IMR-90 (cell line): ENCODE results near the gene GOT1. TPM values are rescaled to one million over a fixed set of nuclear protein-coding genes. Genes with fewer than 3 reads are reported as not detected.

ENCODE experiments used
- ATAC-seq: fragments of 200-7000 bp; cut with Tn5 transposase; 2 replicates; pipeline ENCODE4 v1.9.1; 2020; ENCODE audit warnings: low read depth, mild to moderate bottlenecking, moderate library complexity
- BruUV-seq: library from RNA; stranded (reverse); fragments of 400-500 nt; replicated peaks from 2 replicates; lab custom pipeline; 2021; lab: Mats Ljungman, UMichigan
- CTCF ChIA-PET: fragments of 300-600 bp; formaldehyde crosslinking; extraction: SDS; loops from one replicate; lab custom pipeline; 2021; ENCODE audit warnings: antibody characterized with exemption; lab: Yijun Ruan, JAX
- POLR2A ChIA-PET: fragments of 300-600 bp; sonication (Branson Sonifier 250); formaldehyde crosslinking; loops from one replicate; lab custom pipeline; 2022; ENCODE audit warnings: antibody characterized with exemption; ENCODE audit not compliant: unreplicated experiment; lab: Charles Lee
- DNase-seq: peaks from one replicate; pipeline ENCODE4 v3.0.0; 2013
- H2AFZ ChIP-seq: replicated peaks from 2 replicates; pipeline ENCODE3; 2013; ENCODE audit warnings: low read length, mild to moderate bottlenecking; ENCODE audit not compliant: poor library complexity
- H2AK5ac ChIP-seq: 2 replicates; pipeline ENCODE4 v1.6.1; 2013; ENCODE audit warnings: low read depth, low read length, inconsistent platforms
- H2AK9ac ChIP-seq: replicated peaks from 2 replicates; pipeline ENCODE3; 2013; ENCODE audit warnings: mild to moderate bottlenecking, low read depth, low read length, moderate library complexity; ENCODE audit not compliant: poor library complexity
- H2BK120ac ChIP-seq: 2 replicates; pipeline ENCODE4 v1.6.1; 2013; ENCODE audit warnings: low read depth, low read length, inconsistent platforms
- H2BK15ac ChIP-seq: 3 replicates; pipeline ENCODE4 v1.6.1; 2013; ENCODE audit warnings: low read depth, low read length, inconsistent platforms
- H2BK20ac ChIP-seq: 2 replicates; pipeline ENCODE4 v1.6.1; 2013; ENCODE audit warnings: low read depth, mild to moderate bottlenecking, inconsistent platforms, low read length, moderate library complexity
- H2BK5ac ChIP-seq: 2 replicates; pipeline ENCODE4 v1.6.1; 2013; ENCODE audit warnings: mild to moderate bottlenecking, low read depth, low read length, inconsistent platforms; ENCODE audit not compliant: poor library complexity, severe bottlenecking
- H3K14ac ChIP-seq: replicated peaks from 2 replicates; pipeline ENCODE4 v1.6.1; 2013; ENCODE audit warnings: low read depth, low read length, inconsistent platforms
- H3K18ac ChIP-seq: 2 replicates; pipeline ENCODE4 v1.6.1; 2013; ENCODE audit warnings: low read depth, low read length, control low read depth
- H3K23ac ChIP-seq: 2 replicates; pipeline ENCODE4 v1.6.1; 2013; ENCODE audit warnings: low read depth, low read length, inconsistent platforms
- H3K27ac ChIP-seq: 2 replicates; pipeline ENCODE4 v1.5.1; 2013; ENCODE audit warnings: mild to moderate bottlenecking, control low read depth, low read length; ENCODE audit not compliant: insufficient read depth
- H3K27me3 ChIP-seq: 2 replicates; pipeline ENCODE4 v1.6.1; 2013; ENCODE audit warnings: low read length; ENCODE audit not compliant: control insufficient read depth, insufficient read depth
- H3K36me3 ChIP-seq: 2 replicates; pipeline ENCODE4 v1.6.1; 2013; ENCODE audit warnings: low read length, mixed read lengths; ENCODE audit not compliant: control insufficient read depth, insufficient read depth
- H3K4ac ChIP-seq: 2 replicates; pipeline ENCODE4 v1.6.1; 2013; ENCODE audit warnings: low read depth, low read length, inconsistent platforms
- H3K4me1 ChIP-seq: 2 replicates; pipeline ENCODE4 v1.6.1; 2013; ENCODE audit warnings: low read length, mixed read lengths; ENCODE audit not compliant: control insufficient read depth, insufficient read depth
- H3K4me2 ChIP-seq: 2 replicates; pipeline ENCODE4 v1.6.1; 2013; ENCODE audit warnings: low read depth, mild to moderate bottlenecking, control low read depth, low read length, moderate library complexity
- H3K4me3 ChIP-seq: 2 replicates; pipeline ENCODE4 v1.5.1; 2013; ENCODE audit warnings: low read depth, mild to moderate bottlenecking, control low read depth, low read length, moderate library complexity; ENCODE audit not compliant: insufficient read depth
- H3K56ac ChIP-seq: 2 replicates; pipeline ENCODE4 v1.6.1; 2013; ENCODE audit warnings: low read length, inconsistent platforms; ENCODE audit not compliant: insufficient read depth; ENCODE audit errors: extremely low read depth
- H3K79me1 ChIP-seq, 2 experiments: 2 replicates each; pipeline ENCODE4 v1.6.1; 2013; ENCODE audit warnings: low read length in 2 of 2, inconsistent platforms in 1 of 2, low read depth in 1 of 2
- H3K9ac ChIP-seq: 2 replicates; pipeline ENCODE4 v1.6.1; 2013; ENCODE audit warnings: low read depth, low read length, control low read depth
- H3K9me1 ChIP-seq: 2 replicates; pipeline ENCODE4 v1.6.1; 2013; ENCODE audit warnings: low read length, inconsistent platforms; ENCODE audit not compliant: insufficient read depth
- H3K9me3 ChIP-seq: 2 replicates; pipeline ENCODE4 v1.6.1; 2013; ENCODE audit warnings: low read length; ENCODE audit not compliant: control insufficient read depth, insufficient read depth
- H4K20me1 ChIP-seq: 2 replicates; pipeline ENCODE4 v1.6.1; 2013; ENCODE audit warnings: low read length, inconsistent platforms; ENCODE audit not compliant: insufficient read depth
- H4K5ac ChIP-seq: 2 replicates; pipeline ENCODE4 v1.6.1; 2013; ENCODE audit warnings: mild to moderate bottlenecking, low read depth, low read length, control low read depth
- H4K8ac ChIP-seq, 2 experiments: 2 replicates each; pipeline ENCODE4 v1.6.1; 2013; ENCODE audit warnings: low read depth in 2 of 2, low read length in 2 of 2, control low read depth in 1 of 2, inconsistent platforms in 1 of 2
- H4K91ac ChIP-seq: 2 replicates; pipeline ENCODE4 v1.6.1; 2013; ENCODE audit warnings: low read depth, low read length, inconsistent platforms; ENCODE audit not compliant: insufficient read depth
- BHLHE40 ChIP-seq: fragments of 150-350 bp; IDR thresholded peaks from 2 replicates; pipeline ENCODE4 v1.6.1; 2016; ENCODE audit warnings: mild to moderate bottlenecking, low read depth, low read length
- CEBPB ChIP-seq: IDR thresholded peaks from 2 replicates; pipeline ENCODE4 v1.6.1; 2012; ENCODE audit warnings: low read depth, low read length, improper control_type of control experiment
- ELK1 ChIP-seq: fragments of 150-350 bp; IDR thresholded peaks from 2 replicates; pipeline ENCODE4 v1.6.1; 2016; ENCODE audit warnings: low read depth, mild to moderate bottlenecking, low read length, moderate library complexity, borderline replicate concordance
- FOS ChIP-seq: fragments of 150-350 bp; IDR thresholded peaks from 2 replicates; pipeline ENCODE4 v1.6.1; 2016; ENCODE audit warnings: low read depth, low read length
- MAFK ChIP-seq: IDR thresholded peaks from 2 replicates; pipeline ENCODE4 v1.6.1; 2012; ENCODE audit warnings: low read depth, low read length, improper control_type of control experiment
- MXI1 ChIP-seq: IDR thresholded peaks from 2 replicates; pipeline ENCODE4 v1.6.1; 2012; ENCODE audit warnings: low read depth, mild to moderate bottlenecking, low read length, moderate library complexity, borderline replicate concordance
- NFE2L2 ChIP-seq: fragments of 150-350 bp; IDR thresholded peaks from 2 replicates; pipeline ENCODE4 v1.6.1; 2016; ENCODE audit warnings: low read depth, mild to moderate bottlenecking, low read length
- RAD21 ChIP-seq: IDR thresholded peaks from 2 replicates; pipeline ENCODE4 v1.6.1; 2012; ENCODE audit warnings: low read length, improper control_type of control experiment
- RCOR1 ChIP-seq: IDR thresholded peaks from 2 replicates; pipeline ENCODE4 v1.6.1; 2012; ENCODE audit warnings: mild to moderate bottlenecking, low read length, improper control_type of control experiment; ENCODE audit not compliant: insufficient replicate concordance
- RFX5 ChIP-seq: IDR thresholded peaks from 2 replicates; pipeline ENCODE4 v1.8.0; 2012; ENCODE audit warnings: low read depth, mild to moderate bottlenecking, low read length, moderate library complexity
- SMC3 ChIP-seq: fragments of 150-350 bp; IDR thresholded peaks from 2 replicates; pipeline ENCODE4 v1.6.1; 2016; ENCODE audit warnings: low read depth, mild to moderate bottlenecking, antibody characterized with exemption, low read length, moderate library complexity
- whole genome bisulfite sequencing, 2 experiments: methylation state at CpG; one replicate each; pipeline versions ENCODE4 v1.1.5 to v1.1.7; 2013; ENCODE audit warnings: missing lambda C conversion rate in 2 of 2; ENCODE audit not compliant: insufficient read length in 1 of 2; ENCODE audit errors: extremely low coverage in 2 of 2; 5-methylcytosine and 5-hydroxymethylcytosine counted together
- dilution Hi-C: fragments of 300-500 bp; cut with HindIII; formaldehyde crosslinking; loops from one replicate; pipeline ENCODE4 v1.14.3; 2018; ENCODE audit warnings: low sequenced_read_pairs; ENCODE audit not compliant: unreplicated experiment
- in situ Hi-C: fragments of 300-500 bp; cut with MboI; formaldehyde crosslinking; loops from 3 replicates; pipeline ENCODE4 v1.14.3; 2019; ENCODE audit warnings: low sequenced_read_pairs, inconsistent platforms, mixed read lengths
- intact Hi-C: fragments of 100-400 bp; cut with micrococcal nuclease; formaldehyde crosslinking; loops from 2 replicates; pipeline ENCODE4 v1.10.0; 2022
- polyA plus RNA-seq, 3 experiments: library from polyadenylated mRNA; depleted of rRNA; stranded (reverse); fragments of >200 nt; gene quantifications; 2 replicates each; pipeline ENCODE4 v1.2.3, GENCODE V29; 2012; ENCODE audit warnings: low replicate concordance in 1 of 3
- total RNA-seq: library from RNA; depleted of rRNA; stranded (reverse); fragments of >200 nt; gene quantifications from 2 replicates; pipeline ENCODE4 v1.2.3, GENCODE V29; 2012
- TF ChIP-seq, protein P1 (sequence below): fragments of 150-350 bp; IDR thresholded peaks from 2 replicates; pipeline ENCODE4 v1.6.1; 2017; ENCODE audit warnings: mild to moderate bottlenecking, antibody characterized with exemption, low read length, low read depth

Gene GOT1
- total and polyA plus RNA-seq, 2 of the 4 experiments (the other 2 are of a cell fraction) = 29.4 to 46.1 TPM

- ChIA-PET CTCF (no interaction called here), POLR2A (no interaction called here)
- Histone ChIP-seq H3K23ac (no peak overlapping the region), H3K18ac (no peak overlapping the region), H4K5ac (no peak overlapping the region), H3K56ac (no peak overlapping the region), H3K9ac (no peak overlapping the region), H2BK120ac (peak overlapping the region; percentile 30; the same call in 1 of the 2 replicates), H4K20me1 (no peaks in the 10 kb centered on the region), H2BK5ac (peak overlapping the region; percentile 42), H3K36me3 (no peaks in the 10 kb centered on the region), H3K27me3 (no peaks in the 10 kb centered on the region; the same call in 1 of the 2 replicates), H3K14ac (no peak overlapping the region), H4K91ac (no peak overlapping the region), H2BK15ac (no peak overlapping the region), H3K27ac (no peak overlapping the region), H3K4me1 (peaks cover 6% of the 10 kb centered on the region; the same call in 1 of the 2 replicates), H3K4ac (no peak overlapping the region), H2AK5ac (no peak overlapping the region), H3K4me2 (no peak overlapping the region), H3K9me1 (0 out of 2 replicates have a peak, but pooled peaks cover 8% of the 10 kb centered on the region), H3K4me3 (no peak overlapping the region), H4K8ac (no peak overlapping the region), H3K79me1 (no peaks in the 10 kb centered on the region), H3K9me3 (no peaks in the 10 kb centered on the region), H2BK20ac (no peak overlapping the region), H2AK9ac (no peak overlapping the region), H2AFZ (no peak overlapping the region)
- DNase-seq (peak; percentile 79), ATAC-seq (peak; percentile 46; the same call in 1 of the 2 replicates)
- BruUV-seq = no TSS peak
- intact Hi-C loops (no loop called here), in situ Hi-C loops (no loop called here), dilution Hi-C loops (no loop called here)
- no CpG with 5 or more reads among the region's 4 CpGs for WGBS, 2 experiments
- no peak for TF ChIP-seq RAD21
- no peak for TF ChIP-seq BHLHE40
- no peak for TF ChIP-seq FOS
- no peak for TF ChIP-seq NFE2L2
- TF ChIP-seq, protein P1, sequence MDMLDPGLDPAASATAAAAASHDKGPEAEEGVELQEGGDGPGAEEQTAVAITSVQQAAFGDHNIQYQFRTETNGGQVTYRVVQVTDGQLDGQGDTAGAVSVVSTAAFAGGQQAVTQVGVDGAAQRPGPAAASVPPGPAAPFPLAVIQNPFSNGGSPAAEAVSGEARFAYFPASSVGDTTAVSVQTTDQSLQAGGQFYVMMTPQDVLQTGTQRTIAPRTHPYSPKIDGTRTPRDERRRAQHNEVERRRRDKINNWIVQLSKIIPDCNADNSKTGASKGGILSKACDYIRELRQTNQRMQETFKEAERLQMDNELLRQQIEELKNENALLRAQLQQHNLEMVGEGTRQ = no peak
- no peak for TF ChIP-seq MXI1
- no peak for TF ChIP-seq RFX5
- TF ChIP-seq RCOR1 = no peak
- no peak for TF ChIP-seq MAFK
- TF ChIP-seq SMC3 = no peak
- no peak for TF ChIP-seq CEBPB
- TF ChIP-seq ELK1 = no peak
Observed at GRCh38 chr10:99364125-99364524, 66.3 kb downstream of the GOT1 start.
